Endothelial cell of umbilical vein (primary cell): ENCODE measurements around the gene NPAS1. TPM values are rescaled to one million over a fixed set of nuclear protein-coding genes. Genes with fewer than 3 reads are reported as not detected.

Source experiments
- BruUV-seq: library from RNA; stranded (reverse); fragments of 400-500 nt; replicated peaks from 2 replicates; lab custom pipeline; 2021; lab: Mats Ljungman, UMichigan
- CTCF ChIA-PET: fragments of 300-600, 350-600 bp; sonication (Branson Sonifier 250); formaldehyde crosslinking; loops from one replicate; lab custom pipeline; 2021; ENCODE audit warnings: antibody characterized with exemption, inconsistent platforms; lab: Charles Lee
- POLR2A ChIA-PET: fragments of 300-600, 350-600 bp; sonication (Branson Sonifier 250); formaldehyde crosslinking; loops from one replicate; lab custom pipeline; 2021; ENCODE audit warnings: antibody characterized with exemption, inconsistent platforms; lab: Charles Lee
- DNase-seq: peaks from one replicate; pipeline ENCODE4 v3.0.0-alpha.2; 2011; ENCODE audit warnings: low read depth, low spot score
- FAIRE-seq: peaks from 2 replicates; lab custom pipeline; 2011; peaks lifted over from hg19 to GRCh38; lab: Jason Lieb, UNC
- H2AFZ ChIP-seq: 2 replicates; pipeline ENCODE4 v1.6.0; 2012; ENCODE audit warnings: low read depth, low read length, control low read depth, inconsistent platforms
- H3K27ac ChIP-seq: 2 replicates; pipeline ENCODE4 v1.5.1; 2011; ENCODE audit warnings: low read depth, mild to moderate bottlenecking, control low read depth, low read length, moderate library complexity; ENCODE audit not compliant: insufficient read depth
- H3K27me3 ChIP-seq, 2 experiments: 2 replicates each; pipeline versions ENCODE4 v1.6.0 to v1.6.1; 2011; ENCODE audit warnings: low read length in 2 of 2, mixed read lengths in 1 of 2; ENCODE audit not compliant: control insufficient read depth in 2 of 2, insufficient read depth in 2 of 2
- H3K36me3 ChIP-seq, 2 experiments: 2 replicates in 1 of 2; 3 replicates in 1 of 2; pipeline ENCODE4 v1.5.1; 2011; ENCODE audit warnings: low read length in 2 of 2, mild to moderate bottlenecking in 1 of 2, moderate library complexity in 1 of 2; ENCODE audit not compliant: control insufficient read depth in 2 of 2, insufficient read depth in 2 of 2; ENCODE audit errors: extremely low read depth in 1 of 2
- H3K4me1 ChIP-seq: 3 replicates; pipeline ENCODE4 v1.5.1; 2011; ENCODE audit warnings: mild to moderate bottlenecking, low read length; ENCODE audit not compliant: control insufficient read depth, insufficient read depth; ENCODE audit errors: extremely low read depth
- H3K4me2 ChIP-seq: 2 replicates; pipeline ENCODE4 v1.6.1; 2011; ENCODE audit warnings: low read length, control low read depth, mixed read lengths; ENCODE audit not compliant: insufficient read depth
- H3K4me3 ChIP-seq, 3 experiments: fragments of 200-600 bp in 1 of 3; sonication (generic), shearing (Covaris generic) in 1 of 3; replicated peaks in 1 of 3; 2 replicates each; pipeline ENCODE4 v1.5.1; 2011 to 2016; ENCODE audit warnings: control low read depth in 3 of 3, low read length in 3 of 3, mild to moderate bottlenecking in 2 of 3, inconsistent platforms in 1 of 3, low read depth in 1 of 3, moderate library complexity in 1 of 3; ENCODE audit not compliant: insufficient read depth in 1 of 3
- H3K79me2 ChIP-seq: 2 replicates; pipeline ENCODE4 v1.6.0; 2012; ENCODE audit warnings: low read length, inconsistent platforms; ENCODE audit not compliant: control insufficient read depth, insufficient read depth
- H3K9ac ChIP-seq: replicated peaks from 2 replicates; pipeline ENCODE3; 2011; ENCODE audit warnings: low read length, control low read depth; ENCODE audit not compliant: insufficient read depth; ENCODE audit errors: extremely low read depth
- H3K9me1 ChIP-seq: replicated peaks from 3 replicates; pipeline ENCODE4 v1.6.0; 2011; ENCODE audit warnings: mild to moderate bottlenecking, low read length; ENCODE audit not compliant: control insufficient read depth, insufficient read depth; ENCODE audit errors: extremely low read depth
- H3K9me3 ChIP-seq: replicated peaks from 2 replicates; pipeline ENCODE4 v1.5.1; 2012; ENCODE audit warnings: low read length, inconsistent platforms; ENCODE audit not compliant: control insufficient read depth, insufficient read depth
- H4K20me1 ChIP-seq: replicated peaks from 2 replicates; pipeline ENCODE3; 2011; ENCODE audit warnings: mild to moderate bottlenecking, low read length; ENCODE audit not compliant: control insufficient read depth, insufficient read depth; ENCODE audit errors: extremely low read depth
- CTCF ChIP-seq, 2 donors: IDR thresholded peaks; 1 replicate in 1 of 2; 2 replicates in 1 of 2; pipeline ENCODE4 v1.5.1; 2011; ENCODE audit warnings: low read length in 2 of 2, mild to moderate bottlenecking in 2 of 2, moderate library complexity in 2 of 2, control low read depth in 1 of 2, inconsistent platforms in 1 of 2, low read depth in 1 of 2; ENCODE audit not compliant: insufficient read depth in 1 of 2; ENCODE audit errors: extremely low read depth in 1 of 2
- EZH2 ChIP-seq: IDR thresholded peaks from 2 replicates; pipeline ENCODE4 v1.6.1; 2012; ENCODE audit warnings: borderline replicate concordance, low read depth, mild to moderate bottlenecking, moderate library complexity, low read length, inconsistent platforms; ENCODE audit not compliant: severe bottlenecking
- FOS ChIP-seq: IDR thresholded peaks from 2 replicates; pipeline ENCODE4 v1.6.1; 2011; ENCODE audit warnings: mild to moderate bottlenecking, low read length, moderate library complexity, borderline replicate concordance; ENCODE audit not compliant: insufficient read depth
- GATA2 ChIP-seq: IDR thresholded peaks from 2 replicates; pipeline ENCODE4 v1.7.0; 2011; ENCODE audit warnings: low read depth, mild to moderate bottlenecking, moderate library complexity, mixed read lengths, low read length; ENCODE audit not compliant: insufficient read length, insufficient read depth
- JUN ChIP-seq: IDR thresholded peaks from 2 replicates; pipeline ENCODE4 v1.6.1; 2011; ENCODE audit warnings: borderline replicate concordance, low read depth; ENCODE audit not compliant: insufficient read length, insufficient read depth
- MAX ChIP-seq: IDR thresholded peaks from 2 replicates; pipeline ENCODE4 v1.6.1; 2011; ENCODE audit not compliant: insufficient read depth, insufficient read length
- MYC ChIP-seq: IDR thresholded peaks from one replicate; pipeline ENCODE4 v1.6.1; 2011; ENCODE audit warnings: mild to moderate bottlenecking, low read depth, low read length
- POLR2A ChIP-seq: IDR thresholded peaks from 2 replicates; pipeline ENCODE4 v1.6.1; 2012; ENCODE audit warnings: low read depth, mild to moderate bottlenecking, control low read depth, low read length
- POLR2AphosphoS5 ChIP-seq: IDR thresholded peaks from 2 replicates; pipeline ENCODE4 v1.6.1; 2012; ENCODE audit warnings: low read depth, mild to moderate bottlenecking, control low read depth, low read length, moderate library complexity; ENCODE audit not compliant: insufficient read depth
- dilution Hi-C: fragments of 300-500 bp; cut with MboI; formaldehyde crosslinking; loops from one replicate; pipeline ENCODE4 v1.15.0; 2019; ENCODE audit warnings: low sequenced_read_pairs; ENCODE audit not compliant: extremely low pct_ligation_motif_present
- intact Hi-C: fragments of 100-400 bp; cut with micrococcal nuclease; formaldehyde crosslinking; loops from one replicate; pipeline ENCODE4 v1.10.0; 2022
- polyA plus RNA-seq, 4 experiments: library from polyadenylated mRNA; depleted of rRNA in 3 of 4; stranded (reverse) in 3 of 4; unstranded in 1 of 4; fragments of >200 nt; gene quantifications; 2 replicates each; pipeline versions ENCODE4 v1.2.1 to v1.2.3, GENCODE V29; 2011 to 2012; ENCODE audit warnings: missing spikeins in 1 of 4
- total RNA-seq: library from RNA; stranded (reverse); gene quantifications from 2 replicates; pipeline ENCODE4 v1.2.3, GENCODE V29; 2021

The NPAS1 gene
- total and polyA plus RNA-seq, 2 donors (not counting 3 experiments of a cell fraction or from before 2014, with no cell fraction given), result 0.18 to 0.62 TPM

GRCh38 chr19:47020132-47020805, 632 bp downstream of the NPAS1 start:
- FAIRE-seq, result no peak

More at GRCh38 chr19:47020132-47020805, 632 bp downstream of the NPAS1 start:
- no TSS peak for BruUV-seq
- Histone ChIP-seq H3K4me2 (no peak overlapping the region), H3K27ac (no peak overlapping the region), H3K4me3 (no peak overlapping the region), H3K9me3 (no peaks in the 10 kb centered on the region), H3K9me1 (no peaks in the 10 kb centered on the region), H4K20me1 (no peaks in the 10 kb centered on the region), H2AFZ (no peak overlapping the region), H3K36me3 (no peaks in the 10 kb centered on the region), H3K9ac (no peak overlapping the region), H3K27me3 (peaks cover 36 to 48% of the 10 kb centered on the region in 2 experiments), H3K4me1 (peaks cover 17% of the 10 kb centered on the region), H3K79me2 (no peaks in the 10 kb centered on the region)
- ChIA-PET POLR2A (no interaction called here), CTCF (interaction anchor here (1.5 kb wide), 1 partner anchor 11 kb away, joined by 6 read pairs; no protein-coding TSS in a partner anchor)
- TF ChIP-seq FOS (no peak), GATA2 (no peak), POLR2A (no peak), MYC (no peak), POLR2AphosphoS5 (no peak), JUN (no peak), CTCF (IDR thresholded peaks at IDR 0.05; ENCODE audit: extremely low read depth in 1 of 2, insufficient read depth in 1 of 2, low read depth in 1 of 2, low read length in 2 of 2) (no peak), MAX (no peak), EZH2 (no peak)
- DNase-seq, result no peak
- dilution Hi-C loops (no loop called here), intact Hi-C loops (no loop called here)
